ENCODE measurements around the gene C1orf74.

Gene C1orf74

GRCh38 chr1:209784265-209785169 lies at the start of gene C1orf74:
TSS of gene C1orf74 (minus strand) at chr1:209784559. CDS start at chr1:209783634, 925 bp downstream.
- DNase-seq = peak; percentile 100

- no peak for DNase-seq
These were observed 47.3 kb upstream of the C1orf74 start for GRCh38 chr1:209831615-209832014.

- no peak for DNase-seq
These were observed 46.4 kb upstream of the C1orf74 start for GRCh38 chr1:209830722-209831121.

- no peak for DNase-seq
These were observed 45.4 kb upstream of the C1orf74 start for GRCh38 chr1:209829716-209830115.

- peak; percentile 87 for DNase-seq
These were observed 43.3 kb upstream of the C1orf74 start, which contains the start of gene UTP25 for GRCh38 chr1:209827384-209828262. TSS of gene UTP25 (plus strand) at chr1:209827972. CDS start at chr1:209828064, 92 bp downstream.

GRCh38 chr1:209825591-209826434 lies 41.5 kb upstream of the C1orf74 start:
- DNase-seq = no peak

GRCh38 chr1:209823143-209824041 lies 39.0 kb upstream of the C1orf74 start:
- no peak for DNase-seq

GRCh38 chr1:209822706-209823105 lies 38.3 kb upstream of the C1orf74 start:
- no peak for DNase-seq

GRCh38 chr1:209820986-209821385 lies 36.6 kb upstream of the C1orf74 start:
- no peak for DNase-seq

- no peak for DNase-seq
These were observed 34.7 kb upstream of the C1orf74 start for GRCh38 chr1:209819058-209819457.

- DNase-seq = no peak
These were observed 33.3 kb upstream of the C1orf74 start for GRCh38 chr1:209817691-209818090.

- DNase-seq = no peak
These were observed 32.6 kb upstream of the C1orf74 start for GRCh38 chr1:209816923-209817322.

- DNase-seq = no peak
These were observed 31.6 kb upstream of the C1orf74 start for GRCh38 chr1:209815931-209816341.

GRCh38 chr1:209815490-209815889 lies 31.1 kb upstream of the C1orf74 start:
- no peak for DNase-seq

GRCh38 chr1:209813902-209814301 lies 29.5 kb upstream of the C1orf74 start:
- no peak for DNase-seq

- DNase-seq = no peak
These were observed 26.4 kb upstream of the C1orf74 start for GRCh38 chr1:209810783-209811182.

GRCh38 chr1:209809611-209810010 lies 25.3 kb upstream of the C1orf74 start:
- no peak for DNase-seq

- no peak for DNase-seq
These were observed 23.8 kb upstream of the C1orf74 start for GRCh38 chr1:209808059-209808581.

GRCh38 chr1:209807509-209807908 lies 23.1 kb upstream of the C1orf74 start:
- DNase-seq = no peak

- peak; percentile 44 for DNase-seq
These were observed 21.8 kb upstream of the C1orf74 start, which contains the start of gene IRF6 for GRCh38 chr1:209805875-209806760. TSS of gene IRF6 (minus strand) at chr1:209806142. CDS start at chr1:209801413, 4,729 bp downstream.

Measured in activated CD4-positive, alpha-beta T cell treated with anti-CD3 and anti-CD28 coated beads for 1 hour (primary cell).